ENCODE results near the gene GIMAP7. TPM values are rescaled to one million over a fixed set of nuclear protein-coding genes. Genes with fewer than 3 reads are reported as not detected.
"Not testable (repeated sequence)": the region's sequence is repeated elsewhere in the genome, so short reads cannot be mapped to it uniquely, and the experiment has no call there.

Gene GIMAP7
- total RNA-seq, 1 donor from 2014 or later, result not detected

- no peak overlapping the region for H3K4me3 Mint-ChIP-seq
- H3K9me3 Mint-ChIP-seq, result peaks cover 2% of the 10 kb centered on the region
- TF ChIP-seq CTCF (conservative IDR thresholded peaks at IDR 0.05), result no peak
- peaks cover 18% of the 10 kb centered on the region for H3K27me3 Mint-ChIP-seq (ENCODE audit: low read depth)
- peak overlapping the region; percentile 64 for H3K27ac Mint-ChIP-seq (ENCODE audit: unreplicated experiment)
- H3K4me1 Mint-ChIP-seq, result peaks cover 4% of the 10 kb centered on the region
- DNase-seq (ENCODE audit: low read depth, low spot score), result no peak
- no peaks in the 10 kb centered on the region for H3K36me3 Mint-ChIP-seq (ENCODE audit: low read depth)
Measured at GRCh38 chr7:150481186-150481920, 33.3 kb upstream of the GIMAP7 start.

GRCh38 chr7:150481922-150482321 lies 32.8 kb upstream of the GIMAP7 start:
- TF ChIP-seq CTCF (conservative IDR thresholded peaks at IDR 0.05), result no peak
- no peak overlapping the region for H3K27ac Mint-ChIP-seq (ENCODE audit: unreplicated experiment)
- H3K4me1 Mint-ChIP-seq, result peaks cover 4% of the 10 kb centered on the region
- no peak overlapping the region for H3K4me3 Mint-ChIP-seq
- peaks cover 18% of the 10 kb centered on the region for H3K27me3 Mint-ChIP-seq (ENCODE audit: low read depth)
- no peaks in the 10 kb centered on the region for H3K9me3 Mint-ChIP-seq
- no peak for DNase-seq (ENCODE audit: low read depth, low spot score)
- H3K36me3 Mint-ChIP-seq (ENCODE audit: low read depth), result no peaks in the 10 kb centered on the region

GRCh38 chr7:150483514-150483913 lies 31.2 kb upstream of the GIMAP7 start:
- H3K4me3 Mint-ChIP-seq; H3K36me3 Mint-ChIP-seq (ENCODE audit: low read depth); H3K9me3 Mint-ChIP-seq; DNase-seq (ENCODE audit: low read depth, low spot score); H3K4me1 Mint-ChIP-seq; H3K27ac Mint-ChIP-seq (ENCODE audit: unreplicated experiment): not testable (repeated sequence)
- peaks cover 18% of the 10 kb centered on the region for H3K27me3 Mint-ChIP-seq (ENCODE audit: low read depth)

DNA sequence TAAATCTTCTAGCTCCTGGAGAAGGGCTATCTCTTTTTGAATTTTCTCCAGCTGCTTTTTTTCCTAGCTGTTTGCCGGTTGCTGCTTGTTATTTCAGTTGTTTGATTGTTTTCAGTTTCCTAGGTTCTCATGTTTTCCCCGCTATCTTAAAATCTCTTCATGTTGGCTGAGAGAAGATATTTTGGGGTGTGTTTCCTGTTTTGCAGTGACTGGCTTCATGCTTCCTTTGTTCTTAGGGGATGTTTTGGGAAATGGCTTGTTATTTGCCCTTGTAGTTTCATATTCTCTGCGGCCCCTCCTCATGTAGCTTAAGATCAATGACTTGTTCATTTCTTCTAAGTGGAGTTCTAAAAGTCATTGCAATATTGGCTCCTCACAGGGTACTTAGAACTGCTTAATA lies 30.6 kb upstream of the GIMAP7 start:
- not testable (repeated sequence) for H3K27ac Mint-ChIP-seq (ENCODE audit: unreplicated experiment); H3K4me3 Mint-ChIP-seq; H3K9me3 Mint-ChIP-seq; DNase-seq (ENCODE audit: low read depth, low spot score); H3K36me3 Mint-ChIP-seq (ENCODE audit: low read depth); H3K4me1 Mint-ChIP-seq
- H3K27me3 Mint-ChIP-seq (ENCODE audit: low read depth), result peaks cover 13% of the 10 kb centered on the region

DNA sequence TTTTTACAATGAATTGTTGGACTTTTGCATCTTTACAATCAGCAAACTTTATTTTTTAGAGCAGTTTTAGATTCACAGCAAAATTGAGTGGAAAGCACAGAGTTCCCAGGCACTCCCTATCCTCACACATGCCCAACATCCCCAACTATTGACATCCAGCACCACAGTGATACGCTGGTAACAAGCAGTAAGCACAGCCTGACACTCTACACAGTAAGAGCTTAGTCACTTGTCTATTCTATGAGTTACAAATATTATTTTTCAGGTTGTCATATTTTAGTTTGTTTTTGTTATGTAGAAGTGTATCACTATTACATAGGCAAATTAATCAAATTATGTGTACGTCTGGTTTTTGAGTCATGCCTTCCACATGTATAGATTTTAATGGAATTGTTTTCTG lies 27.0 kb upstream of the GIMAP7 start:
- peaks cover 34% of the 10 kb centered on the region for H3K27me3 Mint-ChIP-seq (ENCODE audit: low read depth)
- peaks cover 4% of the 10 kb centered on the region for H3K4me1 Mint-ChIP-seq
- no peak for TF ChIP-seq CTCF (conservative IDR thresholded peaks at IDR 0.05)
- H3K4me3 Mint-ChIP-seq, result no peak overlapping the region
- no peak for DNase-seq (ENCODE audit: low read depth, low spot score)
- no peak overlapping the region for H3K27ac Mint-ChIP-seq (ENCODE audit: unreplicated experiment)
- no peaks in the 10 kb centered on the region for H3K9me3 Mint-ChIP-seq
- H3K36me3 Mint-ChIP-seq (ENCODE audit: low read depth), result no peaks in the 10 kb centered on the region

GRCh38 chr7:150489782-150490181 lies 24.9 kb upstream of the GIMAP7 start:
- H3K36me3 Mint-ChIP-seq (ENCODE audit: low read depth), result no peaks in the 10 kb centered on the region
- peaks cover 34% of the 10 kb centered on the region for H3K27me3 Mint-ChIP-seq (ENCODE audit: low read depth)
- no peaks in the 10 kb centered on the region for H3K4me1 Mint-ChIP-seq

DNA sequence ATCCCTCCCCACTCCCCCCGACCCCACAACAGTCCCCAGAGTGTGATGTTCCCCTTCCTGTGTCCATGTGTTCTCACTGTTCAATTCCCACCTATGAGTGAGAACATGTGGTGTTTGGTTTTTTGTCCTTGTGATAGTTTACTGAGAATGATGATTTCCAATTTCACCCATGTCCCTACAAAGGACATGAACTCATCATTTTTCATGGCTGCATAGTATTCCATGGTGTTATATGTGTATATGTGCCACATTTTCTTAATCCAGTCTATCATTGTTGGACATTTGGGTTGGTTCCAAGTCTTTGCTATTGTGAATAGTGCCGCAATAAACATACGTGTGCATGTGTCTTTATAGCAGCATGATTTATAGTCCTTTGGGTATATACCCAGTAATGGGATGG lies 21.2 kb upstream of the GIMAP7 start:
- not testable (repeated sequence) for H3K27ac Mint-ChIP-seq (ENCODE audit: unreplicated experiment); H3K4me3 Mint-ChIP-seq; DNase-seq (ENCODE audit: low read depth, low spot score); H3K36me3 Mint-ChIP-seq (ENCODE audit: low read depth); H3K4me1 Mint-ChIP-seq; H3K9me3 Mint-ChIP-seq
- peaks cover 39% of the 10 kb centered on the region for H3K27me3 Mint-ChIP-seq (ENCODE audit: low read depth)

More at GRCh38 chr7:150489782-150490181, 24.9 kb upstream of the GIMAP7 start:
- TF ChIP-seq CTCF (conservative IDR thresholded peaks at IDR 0.05), result no peak
- Mint-ChIP-seq H3K9me3 (no peaks in the 10 kb centered on the region), H3K27ac (ENCODE audit: unreplicated experiment) (no peak overlapping the region), H3K4me3 (no peak overlapping the region)
- no peak for DNase-seq (ENCODE audit: low read depth, low spot score)

Data from neural crest cell (in vitro differentiated cells).